Activated CD4-positive, CD25-positive, alpha-beta regulatory T cell (primary cell): Measurements from ENCODE around the gene SSTR3.

Experiments
- DNase-seq, 4 experiments: peaks; one replicate each; lab custom pipeline; 2025; lab: John Stamatoyannopoulos, UW

Gene SSTR3

DNA sequence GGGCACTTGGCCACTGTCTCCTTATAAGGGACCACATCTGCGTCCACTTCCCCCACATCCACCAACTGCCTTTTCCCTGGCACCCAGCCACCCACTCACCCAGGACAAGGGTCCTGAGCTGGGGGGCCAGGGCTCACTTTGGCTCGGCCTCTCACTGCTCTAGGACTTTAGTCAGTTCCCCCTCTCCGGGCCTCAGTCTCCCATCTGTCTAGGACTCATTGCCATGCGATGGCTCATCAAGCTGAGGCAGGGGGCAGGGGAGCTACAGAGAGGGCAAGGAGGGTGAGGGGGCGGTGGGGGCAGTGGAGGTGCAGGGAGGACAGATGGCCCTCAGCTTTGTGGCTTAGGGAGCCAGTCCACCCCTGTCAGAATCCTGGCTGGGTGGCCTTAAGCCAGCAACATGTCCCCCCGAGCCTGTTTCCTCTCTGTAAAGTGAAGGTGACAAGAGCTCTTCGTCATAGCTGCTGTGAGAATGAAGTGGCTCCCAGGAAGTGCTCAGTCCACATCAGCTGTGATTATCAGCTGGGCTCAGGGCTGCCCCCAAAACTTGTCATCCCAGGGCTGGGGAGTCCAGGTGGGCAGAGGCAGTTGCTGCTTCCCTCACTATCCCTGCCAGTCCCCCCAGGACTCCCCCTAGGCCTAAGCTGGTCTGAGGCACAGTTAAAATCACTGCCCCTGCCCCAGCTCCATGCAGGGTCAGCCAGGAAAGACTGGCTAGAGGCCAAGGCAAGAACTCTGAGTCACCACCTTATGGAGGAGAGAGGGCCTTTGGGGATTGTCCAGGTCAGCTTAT is 16.9 kb upstream of the SSTR3 start:
- no peak for DNase-seq

DNA sequence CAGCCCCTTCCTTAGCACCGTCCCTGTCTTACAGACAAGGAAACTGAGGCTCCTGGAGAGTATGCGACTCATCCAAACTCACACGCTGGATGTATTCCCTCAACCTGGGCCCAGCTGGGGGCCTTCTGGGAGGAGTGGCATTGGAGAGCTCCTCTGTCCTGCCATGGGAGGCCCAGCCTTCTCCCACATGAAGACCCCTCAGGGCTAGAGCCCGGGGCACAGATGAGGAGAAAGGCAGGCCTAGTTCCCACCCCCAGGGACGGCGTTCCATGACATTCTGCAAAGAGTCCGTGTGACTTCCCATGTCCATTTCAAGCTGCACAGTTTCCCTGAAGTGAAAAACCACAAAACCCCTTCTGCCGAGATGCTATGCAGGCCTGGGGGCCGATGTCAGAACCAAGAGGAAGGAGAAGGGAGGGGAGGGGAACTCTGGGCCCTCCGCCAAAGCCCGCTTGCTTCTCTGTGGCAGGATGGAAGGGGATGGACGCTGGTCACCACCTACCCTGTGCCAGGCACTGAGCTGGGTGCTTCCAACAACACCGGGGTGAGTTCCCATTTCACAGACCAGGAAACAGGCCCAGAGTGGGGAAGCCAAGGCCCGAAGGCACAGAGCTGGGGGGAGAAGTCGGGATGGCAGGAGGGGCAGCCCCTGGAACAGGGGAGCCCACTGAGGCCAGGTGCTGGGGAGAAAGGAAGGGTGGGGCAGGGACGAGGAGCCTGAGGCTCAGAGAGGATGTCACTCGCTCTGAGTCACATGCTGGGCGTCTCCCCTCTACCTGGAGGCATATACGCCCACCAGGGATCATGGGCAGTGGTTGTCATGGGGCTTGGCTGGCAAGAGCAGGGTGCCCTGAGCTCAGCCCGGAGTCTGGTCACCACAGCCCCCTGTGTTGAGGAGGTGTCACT is 16.1 kb upstream of the SSTR3 start:
- DNase-seq = peak in 2 of 4 experiments; percentile 35 to 37

DNA sequence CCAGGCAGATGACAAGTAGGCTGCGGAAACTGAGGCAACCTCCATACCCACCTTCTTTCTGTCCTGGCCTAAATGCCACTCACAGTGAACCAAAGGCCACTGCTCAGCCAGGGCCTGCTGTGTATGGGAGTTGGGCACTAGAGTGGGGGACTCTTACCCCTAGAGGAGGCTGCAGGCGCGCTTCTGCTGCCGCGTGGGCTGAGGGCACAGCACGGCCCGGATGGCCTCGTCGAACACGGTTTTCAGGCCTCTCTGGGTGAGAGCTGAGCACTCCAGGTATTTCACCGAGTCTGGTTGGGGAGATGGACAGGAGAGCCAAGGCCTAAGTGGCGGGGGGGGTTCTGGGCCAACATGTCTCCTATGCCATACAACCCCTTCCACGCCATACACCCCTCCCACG is 14.2 kb upstream of the SSTR3 start:
- no peak for DNase-seq

DNA sequence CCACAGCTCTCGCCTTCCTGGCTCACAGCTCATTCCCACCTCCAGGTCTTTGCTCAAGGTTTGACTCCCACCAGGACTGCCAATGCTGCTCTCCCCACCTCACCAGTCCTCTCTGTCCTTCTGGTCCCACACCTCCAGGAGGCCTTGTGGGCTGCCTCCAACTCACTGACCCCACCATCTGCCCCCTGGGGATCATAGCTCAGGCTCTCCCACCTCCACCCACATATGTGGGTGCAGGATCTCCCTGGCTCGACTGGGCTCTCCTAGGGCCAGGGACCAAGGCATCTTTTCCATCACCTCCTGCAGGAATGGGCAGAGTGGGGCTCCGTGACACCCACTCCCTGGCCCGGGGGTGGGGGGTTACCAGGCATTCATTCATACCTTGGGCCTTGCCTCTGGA is 13.8 kb upstream of the SSTR3 start:
- DNase-seq = no peak

DNA sequence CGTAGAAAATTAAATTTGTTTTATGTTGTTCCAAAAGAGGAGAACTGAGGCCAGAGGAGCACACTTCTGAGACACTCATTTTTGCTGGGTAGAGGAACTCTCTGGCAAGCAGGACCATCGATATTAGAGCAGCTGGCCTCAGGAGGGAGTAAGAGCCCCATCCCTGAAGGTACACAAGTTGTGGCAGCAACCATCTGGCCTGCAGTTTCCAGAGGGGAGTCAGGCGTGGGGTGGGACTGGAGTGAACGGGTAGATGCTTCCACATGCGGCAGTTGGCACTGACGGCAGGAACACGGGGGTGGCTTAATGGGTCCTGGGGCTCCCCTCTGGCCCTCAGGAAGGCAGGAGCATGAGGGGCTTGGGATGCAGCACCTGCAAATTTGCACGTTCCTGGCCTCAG is 13.2 kb upstream of the SSTR3 start:
- no peak for DNase-seq

DNA sequence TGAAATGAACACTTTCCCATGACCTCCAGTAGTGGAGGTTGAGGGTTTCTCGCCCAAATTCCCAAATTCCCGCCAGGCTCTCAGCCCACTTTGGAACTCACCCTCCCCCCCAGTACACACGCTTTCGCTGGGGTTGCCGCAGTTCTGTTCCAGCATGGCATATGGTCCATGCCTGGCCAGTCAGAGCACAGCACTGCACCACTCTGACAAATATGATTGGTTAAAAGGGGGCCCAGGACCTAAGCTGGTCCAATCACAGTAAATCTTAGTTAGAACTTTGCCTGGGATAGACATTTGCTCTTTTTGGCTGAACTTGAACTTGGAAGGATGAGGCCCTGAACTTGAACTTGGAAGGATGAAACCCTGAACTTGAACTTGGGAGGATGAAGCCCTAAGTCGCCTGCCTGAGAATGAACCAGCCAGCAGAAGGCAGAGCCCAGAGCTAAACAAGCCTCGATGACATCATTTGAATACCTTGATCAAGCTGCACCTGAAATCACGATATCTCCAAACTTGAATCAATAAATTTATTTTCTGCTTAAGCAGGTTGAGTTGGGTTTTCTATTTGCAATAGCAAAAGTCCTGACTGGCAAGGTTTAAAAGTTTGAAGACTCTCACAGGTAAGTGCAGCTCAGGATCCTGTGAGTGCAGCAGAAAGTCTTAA is 12.6 kb upstream of the SSTR3 start:
- DNase-seq = no peak

DNA sequence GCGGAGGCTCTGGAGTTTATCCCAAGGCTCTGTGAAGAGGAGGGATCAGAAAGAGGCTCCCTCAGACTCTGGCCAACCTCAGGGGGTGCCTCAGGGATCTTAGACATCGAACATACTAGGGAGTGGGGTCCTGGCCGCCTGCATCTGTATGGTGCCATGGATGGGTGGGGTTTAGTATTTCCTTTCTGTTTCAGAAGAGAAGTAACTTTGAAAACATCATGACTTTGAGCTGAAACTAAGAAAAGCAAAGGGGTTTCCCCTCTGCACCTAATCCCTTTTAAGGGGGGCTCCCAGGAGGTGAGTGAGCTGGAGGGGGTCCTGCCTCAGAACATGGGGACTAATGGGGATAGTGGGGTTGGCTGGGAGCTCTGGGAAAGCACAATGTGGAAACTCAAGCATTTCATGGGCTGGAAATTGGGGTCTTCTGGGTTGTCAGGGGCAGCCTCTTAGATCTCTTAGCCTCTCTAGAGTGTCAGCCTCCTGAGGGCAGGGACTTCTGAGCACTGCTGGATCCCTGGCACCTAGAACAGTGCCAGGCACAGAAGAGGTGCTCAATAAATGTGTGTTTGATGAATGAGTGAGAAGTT is 11.8 kb upstream of the SSTR3 start:
- DNase-seq = no peak

DNA sequence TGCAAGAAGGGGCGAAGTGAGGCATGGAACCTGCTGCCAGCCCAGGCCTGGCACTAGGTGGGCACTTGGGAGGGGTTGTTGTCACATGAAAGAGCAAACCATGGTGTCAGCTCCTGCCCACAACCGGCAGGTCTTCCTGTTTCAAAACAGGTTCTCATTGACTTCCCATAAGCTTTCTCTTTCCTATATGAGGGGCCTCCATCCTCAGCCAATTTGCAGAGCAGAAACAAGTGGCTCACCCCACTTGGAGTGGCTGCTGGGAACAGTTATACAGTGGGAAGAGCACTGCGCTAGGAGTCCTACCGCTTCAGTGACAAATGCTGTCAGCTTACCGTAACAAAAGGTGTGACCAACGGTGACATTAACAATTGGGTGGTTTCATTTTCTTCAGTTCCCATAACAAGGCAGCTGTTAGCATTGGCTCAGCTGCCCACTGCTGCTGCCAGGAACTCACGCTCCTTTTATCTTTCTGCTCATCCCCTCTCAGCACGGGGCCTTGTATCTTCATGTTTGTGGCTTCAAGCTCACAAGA is 10.2 kb upstream of the SSTR3 start:
- DNase-seq = peak in 2 of 4 experiments; percentile 27

DNA sequence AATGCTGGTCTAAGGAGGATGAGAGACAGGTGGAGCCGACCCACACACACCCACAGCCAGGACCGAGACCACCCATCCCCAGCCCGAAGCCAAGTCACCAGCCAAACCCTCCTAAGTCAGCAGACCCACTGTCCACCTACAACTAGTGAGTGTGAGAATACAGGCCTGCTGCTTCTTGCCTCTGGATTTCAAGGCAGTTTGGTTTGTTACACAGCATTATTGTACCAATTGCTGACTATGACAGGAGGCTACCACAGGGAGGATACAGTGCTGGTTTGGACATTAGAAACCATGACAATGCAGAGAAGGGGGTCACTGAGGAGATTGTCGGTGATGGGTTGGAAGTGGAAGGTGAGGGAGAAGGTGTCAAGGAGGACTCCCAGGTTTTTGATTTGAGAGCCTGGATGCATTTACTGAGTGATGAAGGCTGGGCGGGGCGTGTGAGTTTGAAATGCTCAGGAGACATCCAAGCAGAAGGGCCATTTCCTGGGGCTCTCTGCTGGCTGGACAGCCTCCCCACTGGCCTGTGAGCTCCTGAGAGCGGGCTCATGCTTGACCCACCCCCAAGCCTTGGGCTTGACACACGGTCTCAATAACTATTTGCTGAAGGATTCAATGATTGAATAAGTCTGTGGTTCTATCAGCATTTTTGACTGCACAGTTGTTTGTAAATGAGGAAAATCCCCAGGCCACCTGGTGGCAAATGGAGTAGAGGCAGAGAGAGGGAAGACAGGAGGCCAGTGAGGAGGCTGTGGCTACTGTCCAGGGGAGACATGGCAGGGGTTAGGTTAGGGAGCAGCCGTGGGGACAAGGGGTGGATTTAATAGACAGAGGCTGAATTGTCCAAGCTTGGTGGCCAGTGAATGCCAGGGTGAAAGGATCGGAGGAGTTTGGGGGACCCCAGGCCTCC is 9.4 kb upstream of the SSTR3 start:
- DNase-seq = no peak

DNA sequence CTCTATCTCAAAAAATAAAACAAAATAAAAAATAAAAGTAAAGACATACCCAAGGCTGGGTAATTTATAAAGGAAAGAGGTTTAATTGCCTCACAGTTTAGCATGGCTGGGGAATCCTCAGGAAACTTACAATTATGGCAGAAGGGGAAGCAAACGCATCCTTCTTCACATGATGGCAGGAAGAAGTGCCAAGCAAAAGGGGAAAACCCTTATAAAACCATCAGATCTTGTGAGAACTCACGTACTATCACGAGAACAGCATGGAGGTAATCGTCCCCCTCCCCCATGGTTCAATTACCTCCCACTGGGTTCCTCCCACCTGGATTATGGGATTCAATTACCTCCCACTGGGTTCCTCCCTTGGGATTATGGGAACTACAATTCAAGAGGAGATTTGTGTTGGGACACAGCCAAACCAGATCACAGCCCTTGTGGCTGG is 8.3 kb upstream of the SSTR3 start:
- no peak for DNase-seq

DNA sequence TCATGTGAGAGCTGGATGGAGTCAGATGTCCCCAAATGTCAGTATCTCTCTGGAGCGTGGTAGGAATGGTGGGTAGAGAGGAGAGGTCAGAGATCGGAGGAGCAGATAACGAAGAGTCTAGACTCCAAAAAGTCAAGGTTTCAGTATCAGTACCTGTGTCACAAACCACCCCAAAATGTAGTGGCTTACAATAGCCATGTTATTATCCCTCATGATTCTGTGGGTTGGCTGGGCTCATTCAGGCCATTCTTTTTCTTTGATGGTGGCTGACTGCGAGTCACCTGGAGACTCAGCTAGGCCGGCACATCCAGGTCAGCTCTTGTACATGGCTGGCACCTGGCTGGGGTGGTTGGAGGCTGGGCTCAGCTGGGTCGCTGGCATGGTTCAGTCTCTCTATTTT is 7.3 kb upstream of the SSTR3 start:
- DNase-seq = no peak

DNA sequence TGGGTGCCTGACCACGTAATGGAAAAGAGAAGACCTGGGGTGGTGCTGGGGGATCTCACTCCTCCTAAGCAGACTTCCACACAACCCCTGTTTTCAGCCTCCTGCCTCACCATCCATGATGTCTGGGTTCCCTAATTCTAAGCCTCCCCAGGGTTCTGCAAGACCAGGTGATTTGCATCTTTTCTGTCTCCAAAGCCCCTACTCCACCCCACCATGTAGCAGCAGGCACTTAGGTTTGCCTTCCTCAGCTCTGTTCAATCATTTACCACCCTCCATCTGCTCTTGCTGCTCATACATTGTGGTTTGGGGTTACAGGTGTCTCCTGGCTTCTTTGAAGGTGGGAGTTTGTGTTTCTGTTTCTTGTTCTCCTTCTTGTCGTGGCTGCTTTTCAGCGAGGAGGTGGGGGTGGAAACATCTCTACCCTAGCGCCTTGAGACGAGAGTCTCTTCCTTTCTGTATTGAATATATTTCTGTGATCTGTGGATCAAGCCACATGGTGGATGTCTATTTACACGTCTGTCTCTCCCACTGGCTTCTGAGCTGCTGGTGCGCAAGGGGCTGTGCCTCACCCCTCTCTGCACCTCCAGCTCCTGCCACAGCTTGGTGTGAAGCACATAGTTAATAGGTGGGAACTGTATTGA is 6.6 kb upstream of the SSTR3 start:
- DNase-seq = peak in 3 of 4 experiments; percentile 37 to 65 (median 40)

DNA sequence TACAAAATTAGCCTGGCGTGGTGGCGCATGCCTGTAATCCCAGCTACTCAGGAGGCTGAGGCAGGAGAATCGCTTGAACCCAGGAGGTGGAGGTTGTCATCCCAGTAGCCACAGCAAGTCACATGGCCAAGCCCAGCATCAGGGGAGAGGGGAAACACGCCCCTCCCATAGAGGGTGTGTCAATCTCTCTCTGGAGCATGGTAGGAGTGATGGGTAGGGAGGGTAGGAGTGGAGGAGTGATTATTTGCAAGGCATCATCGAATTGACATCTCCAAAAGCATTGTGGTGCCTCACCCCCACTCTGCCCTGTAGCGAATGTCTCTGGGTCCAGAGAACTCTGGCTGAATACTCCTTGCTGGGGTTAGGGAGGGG is 6.1 kb upstream of the SSTR3 start:
- no peak for DNase-seq

DNA sequence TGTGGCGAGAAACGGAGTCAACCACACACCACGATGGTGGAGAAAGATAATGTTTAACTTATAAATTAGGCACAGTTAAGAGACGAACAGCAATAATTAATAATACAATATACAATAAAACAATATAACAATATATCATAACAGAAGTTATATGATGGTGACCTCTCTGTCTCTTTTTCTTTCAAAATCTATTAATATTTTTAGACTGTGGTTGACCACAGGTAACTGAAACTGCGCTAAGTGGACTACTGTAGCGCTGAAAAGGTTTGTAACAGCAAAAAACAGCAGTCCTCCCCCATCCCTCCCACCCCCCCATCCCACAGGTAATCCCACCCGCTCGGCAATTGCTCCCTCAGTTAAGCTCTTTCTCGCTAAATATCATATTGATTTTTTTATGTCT is 3.6 kb upstream of the SSTR3 start:
- no peak for DNase-seq

DNA sequence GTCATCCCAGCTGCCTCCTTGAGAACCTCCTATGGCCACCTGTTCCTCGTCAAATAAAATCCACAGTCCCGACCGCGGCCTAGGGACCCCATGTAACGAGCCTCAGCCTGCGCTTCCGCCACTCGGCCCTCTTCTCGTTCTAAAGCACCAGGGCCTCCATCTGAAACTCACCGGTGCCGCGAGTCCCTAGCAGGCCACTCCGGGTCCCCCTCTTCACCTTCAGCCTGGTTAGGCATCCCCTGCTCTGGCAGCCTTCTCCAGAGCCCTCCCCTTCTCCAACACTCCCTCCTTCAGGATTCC is 2.4 kb upstream of the SSTR3 start:
- no peak for DNase-seq

DNA sequence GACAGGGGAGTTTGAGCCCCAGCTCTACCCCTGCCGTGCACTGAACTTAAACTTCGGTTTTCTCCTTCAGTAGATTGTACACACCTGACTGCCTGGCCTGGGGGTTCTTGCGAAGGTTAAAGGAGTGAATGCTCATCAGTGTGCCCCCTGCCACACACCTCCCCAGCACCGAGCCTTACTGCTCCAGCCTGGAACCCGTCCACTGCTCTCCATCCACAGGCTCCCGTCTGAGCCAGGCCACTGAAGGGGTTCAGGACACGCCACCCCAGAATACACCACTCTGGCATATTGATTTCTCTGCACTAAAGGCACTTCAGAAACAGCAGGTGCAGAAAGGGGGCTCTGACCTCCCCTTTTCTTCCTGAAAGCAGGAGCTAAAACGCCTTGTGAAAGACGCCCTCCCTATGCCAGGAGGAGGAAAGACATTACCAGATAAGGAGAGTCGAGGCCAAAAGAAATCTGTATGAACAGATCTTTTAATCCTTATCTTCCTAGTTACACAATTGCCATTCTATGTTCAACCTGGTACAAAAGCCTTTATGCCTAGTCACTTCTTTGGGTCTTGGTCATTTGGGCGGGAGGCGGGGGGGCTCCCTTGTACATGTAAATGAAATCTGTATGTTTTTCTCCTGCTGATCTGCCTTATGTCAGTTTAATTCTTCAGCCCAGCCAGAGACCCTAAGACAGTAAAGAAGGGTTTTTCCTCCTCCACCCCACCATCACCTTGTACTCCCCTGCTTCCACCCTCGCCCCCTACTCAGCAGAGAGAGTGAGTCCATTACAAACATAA is 1.9 kb upstream of the SSTR3 start:
- no peak for DNase-seq

DNA sequence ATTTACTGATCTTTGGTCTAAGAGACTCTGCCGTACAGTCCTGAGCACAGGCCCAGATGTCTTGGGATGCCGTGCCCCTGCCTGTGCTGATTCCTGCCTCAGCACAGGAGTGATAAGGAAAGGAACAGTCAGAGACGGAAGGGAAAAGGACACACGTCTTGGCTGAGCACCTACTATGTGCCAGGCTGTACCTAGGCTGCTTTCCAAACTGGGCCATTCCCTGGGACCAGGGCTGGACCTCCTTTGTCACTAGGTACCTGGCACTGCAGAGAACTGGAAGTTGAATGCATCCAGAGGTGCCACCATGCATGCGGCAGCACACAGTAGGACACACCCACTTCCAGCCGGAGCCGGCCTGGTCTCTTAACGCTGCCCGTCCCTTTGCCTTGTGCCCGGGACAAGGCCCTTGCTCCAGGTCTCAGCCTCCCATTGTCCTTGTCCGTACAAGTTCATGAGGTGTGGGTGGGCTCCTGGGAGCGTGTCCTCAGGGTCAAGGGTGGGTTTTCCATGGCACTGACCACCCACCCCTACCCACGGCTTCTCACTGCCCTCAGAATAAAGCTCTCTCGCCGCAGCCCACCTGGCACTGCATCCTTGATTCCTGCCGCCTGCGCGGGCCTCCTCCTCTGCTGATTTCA is 1.1 kb upstream of the SSTR3 start:
- no peak for DNase-seq

DNA sequence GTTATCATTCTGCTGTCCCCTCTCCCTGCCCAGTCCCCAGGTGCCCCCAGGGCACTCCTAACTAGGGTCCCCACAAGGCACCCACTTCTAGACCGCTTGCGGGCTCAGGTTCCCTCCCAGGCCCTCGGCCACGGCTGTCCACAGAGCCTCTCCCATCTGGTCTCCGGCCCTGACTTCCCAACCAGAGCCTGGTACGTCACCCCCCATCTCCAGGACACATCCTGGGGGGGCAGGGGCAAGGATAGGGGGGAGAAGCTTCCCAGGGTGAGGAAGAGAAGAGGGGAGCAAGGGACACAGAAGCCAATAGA is 457 bp downstream of the SSTR3 start:
- no peak for DNase-seq

DNA sequence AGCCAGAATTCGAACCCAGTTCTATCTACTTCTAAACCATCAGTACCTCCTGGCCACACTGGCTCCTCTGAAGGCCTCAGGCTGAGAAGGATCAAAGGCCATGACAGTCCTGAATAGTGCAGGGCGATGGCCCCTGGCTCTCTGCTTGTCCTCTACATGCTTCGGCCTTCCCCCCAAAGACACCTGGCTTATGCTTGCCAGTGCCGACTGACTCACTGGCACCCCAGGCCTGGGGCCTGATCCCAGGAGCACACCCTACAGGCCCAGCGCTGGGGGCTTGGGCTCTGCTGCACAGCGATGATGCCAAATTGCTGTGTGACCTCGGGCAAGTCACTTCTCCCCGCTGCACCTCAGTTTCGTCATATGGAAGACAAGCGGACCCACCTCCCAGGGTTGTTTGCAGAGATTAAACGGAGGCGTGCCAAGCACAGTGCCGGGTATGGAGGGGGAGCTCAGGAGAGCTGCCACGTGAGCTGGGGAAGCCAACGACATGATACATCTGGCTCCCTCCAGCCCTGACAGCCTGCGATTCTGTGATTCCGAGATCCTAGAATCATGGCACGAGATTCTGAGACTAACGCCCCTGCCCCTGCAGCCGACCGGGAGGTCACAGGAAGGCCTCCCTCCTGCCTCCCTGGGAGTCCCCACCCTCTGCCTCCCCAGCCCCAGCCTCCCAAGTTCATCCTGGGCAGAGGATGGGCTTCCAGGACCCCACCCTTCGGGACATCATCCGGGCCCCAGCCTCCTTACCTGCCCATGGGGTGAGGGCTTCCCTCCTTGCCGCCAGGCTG is 1.0 kb downstream of the SSTR3 start:
- DNase-seq = no peak
